RWPE1 (cell line): Measurements from ENCODE around the gene ENPEP.

Source experiments
- CTCF ChIA-PET: fragments of 350-600 bp; sonication (Branson Sonifier 250); formaldehyde crosslinking; extraction: SDS; loops from one replicate; lab custom pipeline; 2021; lab: Yijun Ruan, JAX
- POLR2A ChIA-PET: fragments of 400-600 bp; formaldehyde crosslinking; extraction: SDS; loops from one replicate; lab custom pipeline; 2020; ENCODE audit warnings: antibody characterized with exemption; ENCODE audit not compliant: low non-redundant PET; lab: Yijun Ruan, JAX
- DNase-seq: peaks from one replicate; pipeline ENCODE4 v3.0.0; 2012; ENCODE audit warnings: low spot score
- H3K27ac ChIP-seq: fragments of 450-650 bp; 2 replicates; pipeline ENCODE4 v1.5.1; 2017
- CTCF ChIP-seq: fragments of 450-650 bp; conservative IDR thresholded peaks from 2 replicates; pipeline ENCODE4 v1.5.1; 2017; ENCODE audit warnings: low read depth, mild to moderate bottlenecking

ENPEP gene

GRCh38 chr4:110505440-110505839, 29.5 kb downstream of the ENPEP start:
- ChIA-PET CTCF (no interaction called here), POLR2A (no interaction called here)
- DNase-seq = no peak
- no peak for TF ChIP-seq CTCF
- no peak overlapping the region for H3K27ac ChIP-seq

DNA sequence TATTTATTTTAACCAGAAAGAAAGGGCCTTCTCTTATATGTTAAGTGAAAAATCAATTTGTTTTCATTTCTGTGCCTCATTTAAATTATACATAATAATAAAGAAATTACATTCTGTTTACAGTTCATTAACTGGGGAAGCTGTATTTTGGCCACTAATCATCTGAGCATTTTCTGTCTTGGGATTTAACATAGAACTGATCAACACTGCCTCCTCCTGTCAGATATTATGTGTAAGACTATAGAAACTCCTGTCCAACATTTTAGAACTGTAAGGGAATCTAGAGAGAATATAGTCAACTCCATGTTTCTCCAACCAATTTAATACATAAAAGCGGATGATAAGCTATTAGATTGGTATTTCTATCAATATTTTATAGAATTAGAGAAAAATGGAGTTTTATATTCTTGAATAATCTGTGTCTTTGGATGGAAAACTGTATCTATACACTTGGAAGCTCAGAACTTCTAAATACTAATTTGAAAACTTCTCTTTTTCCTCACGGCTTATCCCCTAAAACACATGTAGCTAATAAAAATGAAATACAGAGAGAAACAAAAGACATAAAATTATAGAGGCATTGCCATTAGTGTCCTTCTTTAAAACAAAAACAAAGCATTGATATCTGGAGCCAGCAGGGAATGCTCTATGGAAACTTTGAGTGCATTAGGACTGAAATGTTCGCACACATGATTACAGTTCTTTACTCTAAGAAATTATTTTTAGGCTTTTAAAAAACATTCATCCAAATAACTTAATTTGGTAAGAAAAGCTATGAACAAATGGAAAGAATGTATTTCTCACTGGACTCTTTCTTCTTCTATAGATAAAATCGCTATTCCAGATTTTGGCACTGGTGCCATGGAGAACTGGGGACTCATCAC, 33.1 kb downstream of the ENPEP start:
- CTCF ChIA-PET = interaction anchor here (0.6 to 4.2 kb wide), 12 partner anchors 35 to 511 kb away, joined by 3 to 27 read pairs (median 4); no protein-coding TSS in a partner anchor
- peak; percentile 15 for DNase-seq
- POLR2A ChIA-PET = no interaction called here
- H3K27ac ChIP-seq = no peak overlapping the region
- TF ChIP-seq CTCF = 0 out of 2 replicates have a peak, but pooled peaks have one; percentile 11

GRCh38 chr4:110510277-110510676, 34.3 kb downstream of the ENPEP start:
- no peak for TF ChIP-seq CTCF
- DNase-seq = no peak
- ChIA-PET CTCF (interaction anchor here (0.6 to 4.2 kb wide), 9 partner anchors 11 to 693 kb away, joined by 3 to 27 read pairs (median 4); no protein-coding TSS in a partner anchor), POLR2A (no interaction called here)
- H3K27ac ChIP-seq = no peak overlapping the region

DNA sequence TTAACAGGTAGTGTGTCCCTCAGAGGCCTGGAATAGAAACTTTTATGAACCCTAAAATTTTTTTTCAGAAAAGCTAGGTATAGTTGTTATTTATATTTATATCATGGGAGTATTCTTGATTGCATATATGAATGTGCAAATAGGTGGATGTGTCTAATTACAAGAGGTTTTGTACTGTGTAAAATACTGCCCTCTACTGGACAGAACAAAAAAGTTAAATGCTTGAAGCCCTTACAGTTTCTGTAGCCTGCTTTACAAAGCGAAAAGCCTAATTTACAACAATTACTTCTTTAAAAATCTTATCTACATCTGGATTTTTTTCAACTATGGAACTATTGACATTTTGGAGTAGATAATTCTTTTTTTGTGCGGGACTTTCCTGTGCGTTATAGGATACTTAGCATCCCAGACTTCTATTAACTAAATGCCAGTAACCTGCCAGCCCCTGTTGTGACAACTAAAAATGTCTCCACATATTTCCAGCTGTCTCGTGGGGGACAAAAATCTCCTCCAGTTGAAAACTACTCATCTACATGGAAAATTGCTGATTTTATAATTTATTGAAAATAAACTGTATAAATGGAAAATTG, 35.1 kb downstream of the ENPEP start:
- TF ChIP-seq CTCF = peak; percentile 72
- CTCF ChIA-PET = interaction anchor here (0.6 to 4.2 kb wide), 11 partner anchors 10 to 693 kb away, joined by 3 to 27 read pairs (median 4); no protein-coding TSS in a partner anchor
- POLR2A ChIA-PET = no interaction called here
- DNase-seq = peak; percentile 34
- H3K27ac ChIP-seq = no peak overlapping the region

DNA sequence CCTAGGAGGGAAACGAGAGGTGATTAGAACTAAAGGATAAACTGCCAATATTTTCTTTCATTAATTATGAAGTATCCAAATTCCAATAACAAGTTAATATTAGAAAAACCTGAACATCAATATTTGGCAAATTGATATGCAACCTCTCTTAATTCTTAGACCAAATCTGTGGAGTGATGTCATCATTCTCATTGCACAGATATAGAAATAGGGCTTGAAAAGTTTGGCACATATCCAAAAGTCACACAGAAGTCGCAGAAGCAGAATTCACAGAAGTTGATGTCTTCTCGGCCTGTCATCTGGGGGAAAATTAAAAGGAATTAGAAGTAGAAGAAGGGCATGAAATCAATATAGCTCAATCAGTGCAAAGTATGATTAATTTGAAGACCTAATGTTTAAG, 36.9 kb downstream of the ENPEP start:
- no peak for DNase-seq
- TF ChIP-seq CTCF = no peak
- ChIA-PET CTCF (interaction anchor here (0.6 kb wide), 1 partner anchor 25 kb away, joined by 5 read pairs; no protein-coding TSS in a partner anchor), POLR2A (no interaction called here)
- no peak overlapping the region for H3K27ac ChIP-seq

GRCh38 chr4:110514889-110515479, 39.0 kb downstream of the ENPEP start:
- CTCF ChIA-PET = no interaction called here
- peak; percentile 31 for DNase-seq
- no peak overlapping the region for H3K27ac ChIP-seq

More at GRCh38 chr4:110514889-110515479, 39.0 kb downstream of the ENPEP start:
- POLR2A ChIA-PET = no interaction called here
- peak; percentile 70 for TF ChIP-seq CTCF
